GM12873 (cell line): ENCODE data around the gene PACS1.

Experiments
- TF ChIP-seq, protein P1 (sequence below): IDR thresholded peaks from 2 replicates; pipeline ENCODE4 v1.5.1; 2012; ENCODE audit warnings: low read depth, mild to moderate bottlenecking, moderate library complexity, low read length, control low read depth; ENCODE audit not compliant: insufficient read depth; ENCODE audit errors: missing control alignments

Gene PACS1

DNA sequence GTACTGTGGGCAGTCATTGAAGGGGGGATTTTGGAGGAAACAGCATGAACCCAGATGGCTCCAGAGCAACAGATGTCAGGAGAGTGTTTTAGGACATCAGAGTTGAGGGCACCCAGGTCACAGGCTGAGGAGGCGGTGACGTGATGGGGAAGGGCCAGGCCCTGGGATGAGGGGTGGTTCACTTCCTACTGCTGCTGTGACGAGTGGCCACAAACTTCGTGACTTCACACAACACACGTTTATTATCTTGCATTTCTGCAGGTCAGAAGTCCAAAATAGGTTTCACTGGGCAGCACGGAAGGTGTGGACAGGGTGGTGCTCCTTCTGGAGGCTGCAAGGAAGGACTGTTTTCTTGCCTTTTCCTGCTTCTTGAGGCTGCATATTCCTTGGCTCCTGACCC lies 120.7 kb downstream of the PACS1 start:
- TF ChIP-seq, protein P1, sequence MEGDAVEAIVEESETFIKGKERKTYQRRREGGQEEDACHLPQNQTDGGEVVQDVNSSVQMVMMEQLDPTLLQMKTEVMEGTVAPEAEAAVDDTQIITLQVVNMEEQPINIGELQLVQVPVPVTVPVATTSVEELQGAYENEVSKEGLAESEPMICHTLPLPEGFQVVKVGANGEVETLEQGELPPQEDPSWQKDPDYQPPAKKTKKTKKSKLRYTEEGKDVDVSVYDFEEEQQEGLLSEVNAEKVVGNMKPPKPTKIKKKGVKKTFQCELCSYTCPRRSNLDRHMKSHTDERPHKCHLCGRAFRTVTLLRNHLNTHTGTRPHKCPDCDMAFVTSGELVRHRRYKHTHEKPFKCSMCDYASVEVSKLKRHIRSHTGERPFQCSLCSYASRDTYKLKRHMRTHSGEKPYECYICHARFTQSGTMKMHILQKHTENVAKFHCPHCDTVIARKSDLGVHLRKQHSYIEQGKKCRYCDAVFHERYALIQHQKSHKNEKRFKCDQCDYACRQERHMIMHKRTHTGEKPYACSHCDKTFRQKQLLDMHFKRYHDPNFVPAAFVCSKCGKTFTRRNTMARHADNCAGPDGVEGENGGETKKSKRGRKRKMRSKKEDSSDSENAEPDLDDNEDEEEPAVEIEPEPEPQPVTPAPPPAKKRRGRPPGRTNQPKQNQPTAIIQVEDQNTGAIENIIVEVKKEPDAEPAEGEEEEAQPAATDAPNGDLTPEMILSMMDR, result no peak

DNA sequence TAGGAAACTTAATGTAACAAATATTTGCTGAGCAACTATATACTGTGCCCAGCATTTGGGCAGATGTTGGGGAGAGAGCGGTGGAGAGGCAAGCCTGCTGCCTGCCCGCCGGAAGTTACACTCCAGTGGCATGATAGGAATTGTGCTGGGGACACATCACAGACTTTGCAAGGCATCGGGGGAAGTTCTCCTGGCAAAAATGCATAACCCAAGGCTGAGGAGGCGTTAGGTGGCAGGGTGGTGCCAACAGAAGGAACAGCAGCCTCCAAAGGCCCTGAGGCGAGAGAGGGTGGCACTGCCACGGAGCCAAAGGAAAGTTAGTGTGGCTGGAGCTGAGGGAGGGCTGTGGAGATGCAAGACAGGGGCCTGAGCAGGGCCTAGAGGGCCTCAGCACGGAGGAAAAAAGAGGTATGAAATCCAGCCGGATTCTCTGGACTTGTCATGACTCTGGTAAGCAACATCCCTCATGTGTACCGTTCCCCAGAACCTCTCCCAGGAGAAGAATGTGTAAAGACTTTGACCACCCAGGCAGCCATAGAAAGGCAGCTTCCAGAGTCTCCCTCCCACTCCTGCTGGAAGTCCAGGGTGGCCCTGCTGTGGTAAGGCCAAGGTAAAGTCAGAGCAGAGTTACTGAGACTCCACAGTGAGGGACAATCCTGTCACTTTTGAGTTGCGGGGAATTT lies 122.2 kb downstream of the PACS1 start:
- TF ChIP-seq, protein P1, result no peak

DNA sequence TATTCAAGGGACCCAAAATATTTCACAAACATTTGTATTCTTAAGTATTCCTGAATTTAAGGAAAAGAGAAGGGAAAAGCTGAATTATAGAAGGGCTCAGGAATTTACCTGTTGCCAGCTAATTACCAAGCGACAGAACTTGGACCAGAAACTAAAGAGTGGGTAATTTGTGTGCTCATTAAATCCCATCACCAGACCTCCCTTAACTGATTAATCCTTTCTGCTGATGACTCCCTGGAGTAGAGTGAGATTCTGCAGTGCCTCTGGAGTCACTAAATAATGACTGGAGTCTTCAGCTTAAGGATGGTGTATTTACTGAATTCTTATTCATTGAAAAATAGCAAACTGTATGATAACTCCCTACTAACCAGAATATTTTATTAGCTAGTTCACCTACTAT lies 124.3 kb downstream of the PACS1 start:
- TF ChIP-seq, protein P1, result no peak

DNA sequence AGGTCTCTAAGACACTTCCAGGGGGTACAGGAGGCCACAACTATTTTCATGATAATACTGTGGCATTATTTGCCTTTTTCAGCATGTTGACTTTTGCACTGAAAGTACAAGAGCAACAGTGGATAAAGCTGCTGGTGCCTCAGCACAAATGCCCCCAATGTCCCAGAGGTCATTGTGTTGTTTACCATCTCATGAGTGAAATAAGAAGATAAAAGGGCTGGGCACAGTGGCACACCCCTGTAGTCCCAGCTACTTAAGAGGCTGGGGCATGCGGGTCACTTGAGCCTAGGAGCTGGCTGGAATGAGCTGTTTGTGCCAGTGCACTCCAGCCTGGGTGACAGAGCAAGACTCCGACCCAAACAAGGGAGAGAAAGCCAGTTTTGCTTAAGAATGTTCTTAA lies 125.8 kb downstream of the PACS1 start:
- TF ChIP-seq, protein P1, result no peak

DNA sequence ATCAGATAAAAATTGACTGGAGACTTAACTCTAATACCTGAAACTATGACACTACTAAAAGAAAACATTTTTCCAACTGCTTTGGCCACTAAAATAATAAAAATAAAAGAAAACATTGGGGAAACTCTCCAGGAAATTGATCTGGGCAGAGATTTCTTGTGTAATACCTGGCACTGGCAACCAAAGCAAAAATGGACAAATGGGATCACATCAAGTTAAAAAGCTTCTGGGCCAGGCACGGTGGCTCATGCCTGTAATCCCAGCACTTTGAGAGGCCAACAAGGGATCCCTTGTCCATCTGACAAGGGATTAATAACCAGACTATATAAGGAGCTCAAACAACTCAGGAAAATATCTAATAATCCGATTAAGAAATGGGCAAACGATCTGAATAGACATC lies 133.8 kb downstream of the PACS1 start:
- TF ChIP-seq, protein P1, result no peak

DNA sequence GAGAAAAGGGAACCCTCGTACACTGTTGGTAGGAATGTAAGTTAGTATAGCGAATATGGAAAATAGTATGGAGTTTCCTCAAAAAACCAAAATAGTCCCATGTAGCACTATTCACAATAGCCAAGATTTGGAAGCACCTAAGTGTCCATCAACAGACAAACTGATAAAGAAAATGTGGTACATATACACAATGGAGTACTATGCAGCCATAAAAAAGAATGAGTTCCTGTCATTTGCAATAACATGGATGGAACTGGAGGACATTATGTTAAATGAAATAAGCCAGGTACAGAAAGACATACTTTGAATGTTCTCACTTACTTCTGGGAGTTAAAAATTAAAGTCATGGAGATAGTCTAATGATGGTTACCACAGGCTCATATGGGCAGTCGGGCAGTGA lies 134.3 kb downstream of the PACS1 start:
- TF ChIP-seq, protein P1, result no peak

DNA sequence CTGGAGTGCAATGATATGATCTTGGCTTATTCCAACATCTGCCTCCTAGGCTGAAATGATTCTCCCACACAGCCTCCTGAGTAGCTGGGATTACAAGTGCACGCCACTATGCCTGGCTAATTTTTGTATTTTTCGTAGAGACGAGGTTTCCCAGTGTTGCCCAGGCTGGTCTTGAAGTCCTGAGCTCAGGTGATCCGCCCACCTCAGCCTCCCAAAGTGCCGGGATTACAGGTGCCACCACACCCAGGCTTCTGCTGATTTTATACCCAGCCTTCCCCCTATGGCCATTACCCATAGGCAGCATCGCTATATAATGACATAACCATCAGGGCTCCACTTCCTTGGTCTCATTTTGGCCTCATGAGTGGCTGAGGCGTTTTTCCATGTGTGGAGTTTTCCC lies 137.7 kb downstream of the PACS1 start:
- TF ChIP-seq, protein P1, result no peak

DNA sequence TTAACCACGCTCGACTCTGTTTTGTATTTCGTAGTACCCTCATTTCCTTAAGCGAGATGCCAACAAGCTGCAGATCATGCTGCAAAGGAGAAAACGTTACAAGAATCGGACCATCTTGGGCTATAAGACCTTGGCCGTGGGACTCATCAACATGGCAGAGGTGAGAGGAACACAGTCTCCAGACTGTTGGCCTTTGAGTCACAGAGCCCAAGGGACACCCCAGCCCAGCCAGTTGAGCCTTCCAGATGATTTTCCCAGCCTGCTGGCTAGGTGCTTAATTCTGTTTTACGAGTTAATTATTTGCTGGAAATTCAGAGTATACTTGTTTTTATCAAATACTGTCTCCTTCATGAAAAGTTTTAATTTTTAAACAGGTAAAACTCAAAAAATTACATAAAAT lies 141.0 kb downstream of the PACS1 start:
- TF ChIP-seq, protein P1, result no peak
